HG02870 (cell line): ENCODE measurements around the gene CCDC184.
"Not testable (repeated sequence)": the region's sequence is repeated elsewhere in the genome, so short reads cannot be mapped to it uniquely, and the experiment has no call there.

Experiments used
- ATAC-seq: cut with Tn5 transposase; IDR thresholded peaks from one replicate; pipeline ENCODE4 v1.9.1; 2021; ENCODE audit warnings: mild to moderate bottlenecking, moderate library complexity; ENCODE audit not compliant: unreplicated experiment

CCDC184 gene

GRCh38 chr12:48201516-48201915 is 18.1 kb downstream of the CCDC184 start:
- no peak for ATAC-seq

GRCh38 chr12:48202766-48203165 is 19.3 kb downstream of the CCDC184 start:
- no peak for ATAC-seq

GRCh38 chr12:48203192-48203591 is 19.7 kb downstream of the CCDC184 start, which contains the start of gene OR10AD1:
Gene OR10AD1 (minus strand): TSS chr12:48203292. CDS start chr12:48203292, 0 bp downstream.
- ATAC-seq, result no peak

GRCh38 chr12:48209495-48209894 is 26.1 kb downstream of the CCDC184 start:
- ATAC-seq, result not testable (repeated sequence)

- ATAC-seq, result no peak
Measured at GRCh38 chr12:48216785-48217184, 33.3 kb downstream of the CCDC184 start.

GRCh38 chr12:48219631-48220030 is 36.2 kb downstream of the CCDC184 start:
- no peak for ATAC-seq

- no peak for ATAC-seq
Measured at GRCh38 chr12:48220701-48221100, 37.3 kb downstream of the CCDC184 start.

GRCh38 chr12:48221645-48222044 is 38.2 kb downstream of the CCDC184 start:
- ATAC-seq, result no peak

GRCh38 chr12:48224533-48224932 is 41.1 kb downstream of the CCDC184 start:
- not testable (repeated sequence) for ATAC-seq

- ATAC-seq, result not testable (repeated sequence)
Measured at GRCh38 chr12:48231169-48231958, 47.9 kb downstream of the CCDC184 start.
